Glutamatergic neuron (in vitro differentiated cells): ENCODE measurements around the gene PLSCR2. TPM values are rescaled to one million over a fixed set of nuclear protein-coding genes. Genes with fewer than 3 reads are reported as not detected.

ENCODE experiments used
- DNase-seq: peaks from one replicate; pipeline ENCODE4 v3.0.0; 2022
- H3K27ac Mint-ChIP-seq: one replicate; pipeline ENCODE4 v1.8.0; 2020; ENCODE audit warnings: mild to moderate bottlenecking, mixed read lengths, inconsistent platforms; ENCODE audit not compliant: unreplicated experiment
- H3K27me3 Mint-ChIP-seq: one replicate; pipeline ENCODE4 v1.8.0; 2020; ENCODE audit warnings: mild to moderate bottlenecking, moderate library complexity, mixed read lengths, inconsistent platforms; ENCODE audit not compliant: unreplicated experiment
- H3K36me3 Mint-ChIP-seq: one replicate; pipeline ENCODE4 v1.8.0; 2020; ENCODE audit warnings: mild to moderate bottlenecking, mixed read lengths, inconsistent platforms; ENCODE audit not compliant: unreplicated experiment
- H3K4me1 Mint-ChIP-seq: one replicate; pipeline ENCODE4 v1.8.0; 2020; ENCODE audit warnings: mild to moderate bottlenecking, low read depth, mixed read lengths, inconsistent platforms; ENCODE audit not compliant: unreplicated experiment
- H3K4me3 Mint-ChIP-seq: one replicate; pipeline ENCODE4 v1.8.0; 2020; ENCODE audit warnings: mild to moderate bottlenecking, mixed read lengths, inconsistent platforms; ENCODE audit not compliant: unreplicated experiment
- H3K9me3 Mint-ChIP-seq: one replicate; pipeline ENCODE4 v1.8.0; 2020; ENCODE audit warnings: mild to moderate bottlenecking, moderate library complexity, mixed read lengths, inconsistent platforms; ENCODE audit not compliant: unreplicated experiment
- total RNA-seq: library from RNA; stranded (reverse); fragmentation: NEBNext Ultra II Directional; extraction: Animal tissue kit (Norgen Biotek cat#: 25700); gene quantifications from one replicate; pipeline ENCODE4 v1.2.1, GENCODE V29; 2021; ENCODE audit not compliant: unreplicated experiment
- TF ChIP-seq, protein P1 (sequence below): fragments of 200-600 bp; sonication (generic); IDR thresholded peaks from one replicate; pipeline ENCODE4 v1.5.0; 2021; ENCODE audit not compliant: partially characterized antibody, unreplicated experiment

The PLSCR2 gene
- total RNA-seq, 1 donor from 2014 or later, result not detected

DNA sequence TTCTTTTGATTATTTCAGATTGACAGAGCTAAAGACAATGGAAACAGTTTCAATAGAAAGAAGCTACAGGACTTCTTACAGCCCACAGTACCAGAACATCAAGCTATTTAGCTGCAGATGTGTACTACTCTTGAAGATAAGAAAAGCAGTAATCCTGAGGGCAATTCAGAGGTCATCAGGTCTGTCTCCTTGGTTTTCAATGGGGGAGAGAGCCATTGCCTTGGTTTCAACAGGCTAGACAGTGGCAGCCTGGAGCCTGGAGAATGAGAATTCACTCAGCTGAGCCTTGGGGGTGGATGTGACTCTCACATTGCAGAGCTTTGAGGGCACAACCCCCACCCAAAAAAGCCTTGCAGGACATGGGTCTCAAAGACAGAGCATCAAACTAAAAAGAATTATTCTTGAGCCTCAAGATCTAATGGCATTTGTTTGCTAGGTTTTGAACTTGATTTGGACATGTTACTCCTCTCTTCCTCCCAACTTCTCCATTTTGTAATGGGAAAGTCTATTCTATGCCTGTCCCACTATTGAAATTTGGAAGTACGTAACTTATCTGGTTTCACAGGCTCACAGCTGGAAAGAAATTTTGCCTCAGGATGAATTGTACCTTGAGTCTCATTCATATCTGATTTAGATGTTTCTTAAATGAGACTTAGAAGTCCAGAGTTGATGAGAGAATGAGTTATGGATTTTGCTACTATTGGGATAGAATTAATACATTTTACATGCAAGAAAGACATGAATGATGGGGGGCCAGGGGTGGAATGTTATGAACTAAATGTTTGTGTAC, 38.2 kb upstream of the PLSCR2 start:
- Mint-ChIP-seq H3K27ac (no peak overlapping the region), H3K36me3 (no peaks in the 10 kb centered on the region), H3K9me3 (no peaks in the 10 kb centered on the region), H3K4me1 (no peaks in the 10 kb centered on the region), H3K27me3 (no peaks in the 10 kb centered on the region), H3K4me3 (no peak overlapping the region)
- TF ChIP-seq, protein P1, sequence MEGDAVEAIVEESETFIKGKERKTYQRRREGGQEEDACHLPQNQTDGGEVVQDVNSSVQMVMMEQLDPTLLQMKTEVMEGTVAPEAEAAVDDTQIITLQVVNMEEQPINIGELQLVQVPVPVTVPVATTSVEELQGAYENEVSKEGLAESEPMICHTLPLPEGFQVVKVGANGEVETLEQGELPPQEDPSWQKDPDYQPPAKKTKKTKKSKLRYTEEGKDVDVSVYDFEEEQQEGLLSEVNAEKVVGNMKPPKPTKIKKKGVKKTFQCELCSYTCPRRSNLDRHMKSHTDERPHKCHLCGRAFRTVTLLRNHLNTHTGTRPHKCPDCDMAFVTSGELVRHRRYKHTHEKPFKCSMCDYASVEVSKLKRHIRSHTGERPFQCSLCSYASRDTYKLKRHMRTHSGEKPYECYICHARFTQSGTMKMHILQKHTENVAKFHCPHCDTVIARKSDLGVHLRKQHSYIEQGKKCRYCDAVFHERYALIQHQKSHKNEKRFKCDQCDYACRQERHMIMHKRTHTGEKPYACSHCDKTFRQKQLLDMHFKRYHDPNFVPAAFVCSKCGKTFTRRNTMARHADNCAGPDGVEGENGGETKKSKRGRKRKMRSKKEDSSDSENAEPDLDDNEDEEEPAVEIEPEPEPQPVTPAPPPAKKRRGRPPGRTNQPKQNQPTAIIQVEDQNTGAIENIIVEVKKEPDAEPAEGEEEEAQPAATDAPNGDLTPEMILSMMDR, result no peak
- no peak for DNase-seq

DNA sequence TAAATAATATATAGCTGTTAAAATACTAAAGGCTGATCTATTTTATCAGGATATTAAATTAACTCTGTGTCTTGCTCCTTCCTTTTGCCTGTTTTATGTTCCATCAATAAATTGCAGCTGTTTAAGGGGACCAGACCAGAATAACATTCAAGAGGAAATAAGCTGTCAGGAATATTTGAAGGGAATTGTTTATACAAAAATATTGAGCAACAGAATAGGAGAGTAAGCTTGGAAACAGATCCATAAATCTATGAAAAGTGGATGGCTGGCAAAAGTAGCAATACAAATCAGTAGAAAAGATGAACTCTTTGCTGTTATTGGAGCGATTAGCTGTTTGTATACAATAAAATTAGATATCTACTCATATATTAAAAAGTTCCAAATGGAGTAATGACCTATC, 36.2 kb upstream of the PLSCR2 start:
- Mint-ChIP-seq H3K36me3 (no peaks in the 10 kb centered on the region), H3K4me1 (no peaks in the 10 kb centered on the region), H3K9me3 (no peaks in the 10 kb centered on the region), H3K27ac (no peak overlapping the region), H3K27me3 (no peaks in the 10 kb centered on the region), H3K4me3 (no peak overlapping the region)
- DNase-seq, result no peak
- TF ChIP-seq, protein P1, result no peak

DNA sequence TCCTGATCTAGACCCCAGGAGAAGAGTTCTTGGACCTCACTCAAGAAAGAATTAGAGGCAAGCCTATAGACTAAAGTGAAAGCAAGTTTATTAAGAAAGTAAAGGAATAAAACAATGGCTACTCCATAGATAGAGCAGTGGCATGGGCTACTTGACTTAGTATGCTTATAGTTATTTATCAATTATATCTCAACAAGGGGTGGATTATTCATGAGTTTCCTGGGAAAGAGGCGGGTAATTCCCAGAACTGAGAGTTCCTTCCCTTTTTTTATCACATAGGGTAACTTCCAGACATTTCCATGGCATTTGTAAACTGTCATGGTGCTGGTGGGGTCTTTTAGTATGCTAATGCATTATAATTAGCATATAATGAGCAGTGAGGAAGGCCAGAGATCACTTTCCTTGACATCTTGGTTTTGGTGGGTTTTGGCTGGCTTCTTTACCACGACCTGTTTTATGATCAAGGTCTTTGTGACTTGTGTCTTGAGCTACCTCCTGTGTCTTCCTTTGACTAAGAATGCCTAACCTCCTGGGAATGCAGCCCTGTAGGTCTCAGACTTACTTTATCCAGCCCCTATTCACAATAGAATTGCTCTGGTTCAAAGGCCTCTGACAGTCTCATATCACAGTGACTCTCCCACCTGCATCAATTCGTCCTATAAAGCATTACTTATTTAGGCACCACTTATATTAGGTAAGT, 35.3 kb upstream of the PLSCR2 start:
- no peak for DNase-seq

DNA sequence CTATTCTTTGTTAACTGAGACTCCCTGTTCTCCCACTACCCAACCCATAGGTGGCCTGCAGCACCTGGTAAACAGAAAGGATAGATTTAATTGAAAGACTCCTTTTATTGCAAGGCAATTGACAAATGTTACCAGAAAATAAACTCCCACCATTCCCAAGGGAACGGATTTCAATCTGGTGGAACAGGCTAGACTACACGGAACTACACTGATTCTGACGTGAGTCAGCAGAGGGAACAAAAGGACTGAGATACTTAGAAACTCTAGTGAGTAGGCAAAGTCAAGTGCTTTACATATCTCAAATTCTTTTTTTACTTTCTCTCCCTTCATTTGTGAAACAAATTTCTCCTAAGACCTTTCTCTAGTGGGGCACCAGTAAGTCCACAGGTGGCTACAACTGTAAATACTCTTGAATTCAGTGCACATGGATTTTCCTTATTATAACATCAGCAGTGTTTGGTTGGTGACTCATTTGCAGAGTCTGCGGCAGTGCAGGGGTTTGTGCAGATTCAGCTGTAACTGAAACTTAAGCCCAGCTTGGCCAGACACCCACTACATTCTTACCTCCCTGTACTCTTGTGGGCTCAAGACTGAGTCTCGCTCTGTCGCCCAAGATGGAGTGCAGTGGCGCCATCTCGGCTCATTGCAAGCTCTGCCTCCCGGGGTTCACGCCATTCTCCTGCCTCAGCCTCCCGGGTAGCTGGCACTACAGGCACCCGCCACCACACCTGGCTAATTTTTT, 34.3 kb upstream of the PLSCR2 start:
- Mint-ChIP-seq H3K9me3 (no peaks in the 10 kb centered on the region), H3K4me3 (no peak overlapping the region), H3K27me3 (no peaks in the 10 kb centered on the region), H3K36me3 (no peaks in the 10 kb centered on the region), H3K27ac (no peak overlapping the region), H3K4me1 (no peaks in the 10 kb centered on the region)
- TF ChIP-seq, protein P1, result no peak
- no peak for DNase-seq

More for the DNA sequence above, 35.3 kb upstream of the PLSCR2 start:
- TF ChIP-seq, protein P1, result no peak
- H3K27ac Mint-ChIP-seq, result no peak overlapping the region
- H3K9me3 Mint-ChIP-seq, result no peaks in the 10 kb centered on the region
- no peaks in the 10 kb centered on the region for H3K36me3 Mint-ChIP-seq
- no peaks in the 10 kb centered on the region for H3K27me3 Mint-ChIP-seq
- H3K4me1 Mint-ChIP-seq, result no peaks in the 10 kb centered on the region
- no peak overlapping the region for H3K4me3 Mint-ChIP-seq
